ENCODE data around the gene INF2.

Gene INF2

GRCh38 chr14:104678901-104679705 lies 10.3 kb upstream of the INF2 start:
- H3K36me3 Mint-ChIP-seq, result no peaks in the 10 kb centered on the region
- ATAC-seq, result no peak
- peaks cover 12% of the 10 kb centered on the region for H3K9me3 Mint-ChIP-seq
- no peaks in the 10 kb centered on the region for H3K27me3 Mint-ChIP-seq
- peaks cover 50% of the 10 kb centered on the region for H3K4me1 Mint-ChIP-seq
- H3K27ac Mint-ChIP-seq, result peak overlapping the region; percentile 87
- peak overlapping the region; percentile 19 for H3K4me3 Mint-ChIP-seq

DNA sequence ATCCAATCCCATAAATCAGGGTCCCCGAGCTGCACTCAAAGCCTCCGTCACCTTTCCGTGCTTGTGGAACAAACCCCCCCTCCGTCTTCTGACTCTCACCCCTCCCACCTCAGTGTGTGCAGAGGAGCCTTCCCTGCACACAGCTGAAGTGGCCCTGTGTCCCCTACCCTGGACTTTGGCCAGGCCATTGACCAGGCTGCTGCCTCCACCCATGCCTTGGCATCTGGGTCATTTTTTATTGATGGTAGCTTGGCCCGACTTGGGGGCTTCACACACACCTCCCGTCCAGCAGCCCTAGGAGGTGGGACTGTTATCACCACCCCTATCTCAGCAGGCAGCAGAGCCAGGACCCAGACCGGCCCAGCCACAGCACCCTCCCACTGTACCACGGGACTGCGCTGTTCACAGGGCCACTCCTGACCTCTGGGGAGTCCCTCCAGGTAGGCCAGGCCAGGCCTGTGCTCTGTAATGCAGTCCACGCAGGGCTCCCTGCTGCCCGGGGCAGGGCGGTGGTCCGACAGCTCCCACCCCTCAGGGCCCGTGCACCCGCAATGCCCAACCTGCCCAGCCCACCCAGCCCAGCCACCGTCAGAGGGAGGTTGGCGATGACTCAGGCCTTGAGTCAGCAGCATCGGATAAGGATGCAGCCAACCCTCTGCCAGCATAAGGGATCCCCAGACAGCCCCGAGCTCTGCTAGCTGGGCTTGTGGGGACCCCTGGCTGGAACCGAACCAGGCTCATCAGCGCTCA lies 9.2 kb upstream of the INF2 start:
- peak overlapping the region; percentile 28 for H3K4me3 Mint-ChIP-seq
- H3K4me1 Mint-ChIP-seq, result peaks cover 55% of the 10 kb centered on the region
- no peak for ATAC-seq
- peak overlapping the region; percentile 87 for H3K27ac Mint-ChIP-seq
- no peaks in the 10 kb centered on the region for H3K27me3 Mint-ChIP-seq
- H3K9me3 Mint-ChIP-seq, result peaks cover 5% of the 10 kb centered on the region
- no peaks in the 10 kb centered on the region for H3K36me3 Mint-ChIP-seq

DNA sequence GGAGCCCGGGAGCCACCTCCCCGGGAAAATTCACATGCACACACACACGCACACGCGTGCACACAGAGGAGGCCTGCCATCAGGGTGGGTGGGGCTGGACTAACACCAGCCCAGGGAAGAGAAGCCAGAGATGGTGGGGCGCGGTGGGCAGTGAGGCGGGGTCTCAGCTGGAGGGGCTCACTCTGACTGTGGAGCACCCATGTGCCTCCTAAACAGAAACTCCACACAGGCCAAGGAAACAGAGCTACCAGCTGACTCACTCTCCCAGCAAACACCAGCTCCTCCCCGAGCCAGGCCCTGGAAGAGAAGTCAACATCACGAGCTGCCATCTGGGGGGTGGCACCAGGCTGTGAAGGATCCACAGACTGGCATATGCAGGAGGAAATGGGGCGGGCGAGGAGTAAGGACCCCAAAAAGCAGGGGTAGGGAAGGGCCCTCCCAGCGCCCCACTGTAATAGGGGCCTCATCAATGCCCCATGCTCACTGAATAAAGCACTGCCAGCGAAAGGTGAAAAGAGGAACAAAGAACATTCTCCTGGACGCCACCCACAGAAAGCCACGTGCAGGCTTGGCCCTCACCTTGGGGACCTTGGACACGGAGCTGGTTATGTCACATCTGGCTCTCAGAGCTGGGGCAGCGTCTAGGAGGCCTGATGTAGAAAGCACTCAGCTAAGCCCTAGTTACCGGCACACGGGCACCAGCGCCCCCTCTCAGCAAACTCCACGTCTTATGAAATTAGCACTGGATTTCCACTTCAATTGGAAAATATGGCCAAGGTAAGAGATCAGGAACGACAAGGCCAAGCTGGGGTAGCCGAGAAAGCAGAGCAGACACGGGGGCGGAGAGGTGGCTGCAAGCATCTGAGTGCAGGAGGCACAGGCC lies 8.4 kb upstream of the INF2 start:
- ATAC-seq, result peak; percentile 69
- no peaks in the 10 kb centered on the region for H3K36me3 Mint-ChIP-seq
- H3K4me1 Mint-ChIP-seq, result peaks cover 63% of the 10 kb centered on the region
- peaks cover 2% of the 10 kb centered on the region for H3K9me3 Mint-ChIP-seq
- H3K27ac Mint-ChIP-seq, result peak overlapping the region; percentile 87
- no peaks in the 10 kb centered on the region for H3K27me3 Mint-ChIP-seq
- H3K4me3 Mint-ChIP-seq, result peak overlapping the region; percentile 51

DNA sequence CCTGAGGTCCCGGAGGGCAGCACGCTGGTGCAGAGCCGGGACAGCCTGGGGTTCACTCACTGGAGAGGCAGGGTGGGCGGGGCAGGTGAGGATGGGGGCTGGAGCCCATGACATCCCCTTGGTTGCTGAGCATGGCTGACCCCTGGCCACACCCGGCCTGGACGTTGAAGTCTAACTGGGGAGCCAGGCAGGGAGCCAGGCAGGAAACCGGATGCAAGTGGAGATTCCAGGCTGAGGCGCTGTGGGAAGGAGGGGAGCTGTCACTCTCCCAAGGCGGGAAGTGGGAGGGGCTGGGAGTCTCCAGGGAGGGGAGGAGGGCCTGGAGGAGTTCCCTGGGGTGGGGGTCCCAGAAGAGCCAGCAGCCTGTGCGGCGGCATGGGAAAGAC lies 7.7 kb upstream of the INF2 start:
- no peaks in the 10 kb centered on the region for H3K27me3 Mint-ChIP-seq

GRCh38 chr14:104682107-104682593 lies 7.3 kb upstream of the INF2 start:
- ATAC-seq, result no peak
- Mint-ChIP-seq H3K4me1 (peaks cover 67% of the 10 kb centered on the region), H3K27ac (peak overlapping the region; percentile 87), H3K9me3 (peaks cover 3% of the 10 kb centered on the region), H3K27me3 (no peaks in the 10 kb centered on the region), H3K36me3 (no peaks in the 10 kb centered on the region), H3K4me3 (no peak overlapping the region)

More for the DNA sequence above, 7.7 kb upstream of the INF2 start:
- no peak for ATAC-seq
- H3K36me3 Mint-ChIP-seq, result no peaks in the 10 kb centered on the region
- H3K27ac Mint-ChIP-seq, result peak overlapping the region; percentile 87
- H3K4me3 Mint-ChIP-seq, result no peak overlapping the region
- peaks cover 67% of the 10 kb centered on the region for H3K4me1 Mint-ChIP-seq
- peaks cover 3% of the 10 kb centered on the region for H3K9me3 Mint-ChIP-seq

DNA sequence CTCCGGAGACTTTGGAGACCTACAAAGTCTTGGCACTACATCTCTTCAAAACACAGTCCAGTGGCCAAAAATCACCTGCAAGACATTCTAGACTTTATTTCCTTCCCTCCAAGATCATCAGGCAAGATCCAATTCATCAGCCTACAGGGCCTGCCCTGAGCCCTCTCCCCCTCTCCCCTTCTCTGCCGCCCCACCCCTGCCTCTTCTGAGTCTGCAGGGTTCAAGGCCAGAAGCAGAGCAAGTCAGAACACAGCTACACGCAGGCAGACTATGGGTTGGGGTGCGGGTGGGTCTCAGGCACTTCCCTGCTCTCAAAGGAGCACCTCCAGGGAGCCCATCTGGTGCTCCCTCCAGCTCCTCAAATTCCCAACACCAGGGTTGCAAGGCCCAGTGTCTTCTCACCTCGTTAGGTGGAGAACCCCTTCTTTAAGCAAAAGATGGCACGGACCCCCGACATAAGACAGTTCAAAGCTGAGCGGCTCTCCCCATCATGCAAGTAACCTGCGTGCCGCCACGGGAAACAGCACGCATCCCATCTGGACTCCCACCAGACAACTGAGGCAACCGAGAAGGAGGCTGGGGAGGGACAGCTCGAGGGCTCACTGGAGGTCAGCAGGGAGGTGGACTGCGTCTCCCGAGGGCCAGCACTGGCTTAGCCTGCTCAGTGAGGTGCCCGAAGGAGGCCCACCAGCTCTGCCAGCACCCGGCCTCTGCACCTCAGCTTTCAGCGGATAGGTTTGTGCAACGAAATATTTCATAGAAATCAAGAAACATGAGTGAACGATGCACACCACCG lies 5.6 kb upstream of the INF2 start:
- Mint-ChIP-seq H3K4me1 (peaks cover 69% of the 10 kb centered on the region), H3K36me3 (no peaks in the 10 kb centered on the region), H3K9me3 (peaks cover 3% of the 10 kb centered on the region), H3K27me3 (no peaks in the 10 kb centered on the region), H3K4me3 (no peak overlapping the region), H3K27ac (no peak overlapping the region)
- ATAC-seq, result no peak

- Mint-ChIP-seq H3K4me3 (no peak overlapping the region), H3K4me1 (peaks cover 68% of the 10 kb centered on the region), H3K27ac (no peak overlapping the region), H3K27me3 (no peaks in the 10 kb centered on the region), H3K9me3 (peaks cover 3% of the 10 kb centered on the region), H3K36me3 (no peaks in the 10 kb centered on the region)
- ATAC-seq, result no peak
These were observed 5.0 kb upstream of the INF2 start for GRCh38 chr14:104684449-104684821.

- peak overlapping the region; percentile 24 for H3K4me3 Mint-ChIP-seq
- no peaks in the 10 kb centered on the region for H3K36me3 Mint-ChIP-seq
- no peaks in the 10 kb centered on the region for H3K27me3 Mint-ChIP-seq
- ATAC-seq, result no peak
- peaks cover 60% of the 10 kb centered on the region for H3K4me1 Mint-ChIP-seq
- peak overlapping the region; percentile 75 for H3K27ac Mint-ChIP-seq
- peaks cover 3% of the 10 kb centered on the region for H3K9me3 Mint-ChIP-seq
These were observed 4.0 kb upstream of the INF2 start for GRCh38 chr14:104685216-104685997.

DNA sequence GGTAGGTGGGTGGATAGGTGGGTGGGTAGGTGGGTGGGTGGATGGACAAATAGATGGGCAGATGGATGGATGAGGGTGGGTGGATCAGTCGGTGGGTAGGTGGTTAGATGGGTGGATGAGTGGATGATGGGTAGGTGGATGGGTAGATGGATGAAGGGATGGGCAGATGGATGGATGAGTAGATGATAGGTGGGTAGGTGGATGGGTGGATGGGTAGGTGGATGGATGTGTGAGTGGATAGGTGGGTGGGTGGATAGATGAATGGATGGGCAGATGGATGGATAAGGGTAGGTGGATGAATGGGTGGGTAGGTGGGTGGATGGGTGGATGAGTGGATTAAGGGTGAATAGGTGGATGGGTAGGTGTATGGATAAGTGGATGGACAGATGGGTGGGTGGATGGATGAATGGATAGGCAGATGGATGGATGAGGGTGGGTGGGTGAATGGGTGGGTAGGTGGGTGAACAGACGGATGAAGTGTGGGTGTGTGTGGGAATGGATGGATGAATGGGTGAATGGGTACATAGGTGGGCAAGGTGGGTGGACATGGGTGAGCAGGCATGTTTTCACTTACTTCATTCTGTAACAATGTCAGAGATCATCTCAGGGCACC lies 3.3 kb upstream of the INF2 start:
- H3K27ac Mint-ChIP-seq, result peak overlapping the region; percentile 75
- H3K27me3 Mint-ChIP-seq, result no peaks in the 10 kb centered on the region
- no peaks in the 10 kb centered on the region for H3K36me3 Mint-ChIP-seq
- ATAC-seq, result no peak
- H3K4me1 Mint-ChIP-seq, result peaks cover 58% of the 10 kb centered on the region
- H3K4me3 Mint-ChIP-seq, result no peak overlapping the region
- peaks cover 3% of the 10 kb centered on the region for H3K9me3 Mint-ChIP-seq

DNA sequence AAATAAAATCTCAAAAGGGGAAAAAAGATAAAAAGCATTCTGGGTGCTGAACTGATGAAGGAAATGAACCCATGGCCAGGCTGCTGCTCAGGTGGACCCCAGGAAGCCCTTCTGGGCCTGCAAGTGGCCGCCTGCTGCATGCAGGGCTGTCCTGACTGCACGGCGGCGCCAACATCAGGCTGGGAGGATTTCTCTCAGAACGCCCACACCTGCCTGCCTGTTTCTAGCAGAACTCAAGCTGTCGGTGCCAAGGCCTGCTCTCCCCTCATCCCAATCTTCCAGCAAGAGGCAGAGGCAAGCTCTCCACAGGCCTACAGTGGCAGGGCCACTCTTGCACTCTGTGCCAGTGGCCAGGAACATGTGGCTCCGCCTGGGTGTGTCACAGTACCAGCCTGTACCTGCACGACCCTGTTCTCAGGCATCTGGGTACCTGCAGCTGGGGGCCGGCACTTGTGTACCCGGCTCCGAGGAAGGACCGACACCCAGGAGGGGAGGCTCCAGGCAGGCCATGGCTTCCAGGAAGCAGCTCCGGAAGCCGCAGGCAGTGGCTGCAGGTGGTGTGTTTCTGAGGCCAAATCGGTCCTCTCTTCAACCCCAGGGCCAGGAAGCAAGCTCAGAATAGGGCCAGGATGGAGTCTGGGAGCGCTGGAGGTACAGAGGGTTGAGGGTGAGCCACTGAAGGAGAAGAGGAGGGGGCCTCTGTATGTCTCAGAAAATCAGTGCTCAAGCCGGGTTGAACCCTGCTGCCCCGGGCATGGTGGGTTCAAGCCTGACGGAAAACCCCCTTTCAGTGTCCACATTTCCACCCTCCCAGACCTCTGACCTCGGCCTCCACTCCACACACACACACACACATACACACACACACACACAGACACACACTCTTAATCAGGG lies 2.5 kb upstream of the INF2 start:
- Mint-ChIP-seq H3K9me3 (peaks cover 3% of the 10 kb centered on the region), H3K36me3 (no peaks in the 10 kb centered on the region), H3K27me3 (no peaks in the 10 kb centered on the region), H3K27ac (peak overlapping the region; percentile 44), H3K4me3 (peak overlapping the region; percentile 19), H3K4me1 (peaks cover 58% of the 10 kb centered on the region)
- no peak for ATAC-seq

GRCh38 chr14:104687601-104688504 lies 1.6 kb upstream of the INF2 start:
- Mint-ChIP-seq H3K36me3 (no peaks in the 10 kb centered on the region), H3K9me3 (peaks cover 3% of the 10 kb centered on the region), H3K4me3 (no peak overlapping the region), H3K27me3 (no peaks in the 10 kb centered on the region), H3K4me1 (peaks cover 59% of the 10 kb centered on the region), H3K27ac (peak overlapping the region; percentile 44)
- no peak for ATAC-seq

DNA sequence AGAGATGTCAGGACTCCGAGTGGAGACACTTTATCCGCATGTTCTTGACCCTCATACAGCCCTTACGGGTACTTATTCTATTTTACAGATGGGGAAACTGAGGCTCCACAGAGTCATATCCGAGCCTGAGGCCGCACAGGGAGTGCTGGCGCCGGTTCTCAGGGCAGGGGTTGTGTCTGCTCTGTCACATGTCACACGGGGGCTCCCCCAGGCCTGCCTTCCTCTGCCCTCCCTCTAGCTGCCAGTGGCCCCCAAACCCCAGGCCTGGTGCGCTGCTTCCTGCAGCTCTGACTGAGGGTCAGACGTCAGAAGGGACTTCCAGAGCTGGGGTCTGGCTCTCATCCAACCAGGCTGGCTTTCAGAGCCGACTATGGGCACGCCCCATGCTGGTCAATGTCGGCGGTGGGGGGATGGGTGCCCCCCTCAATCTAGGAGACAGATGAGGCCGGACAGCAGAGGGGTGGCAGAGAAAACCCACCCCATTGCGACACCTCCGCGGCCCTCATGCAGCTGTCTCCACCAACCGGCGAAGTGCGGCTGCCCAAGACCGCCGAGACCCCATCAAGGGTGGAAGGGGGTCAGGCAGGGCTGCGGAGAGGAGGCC lies 811 bp upstream of the INF2 start:
- peaks cover 66% of the 10 kb centered on the region for H3K4me1 Mint-ChIP-seq
- no peaks in the 10 kb centered on the region for H3K27me3 Mint-ChIP-seq
- peaks cover 3% of the 10 kb centered on the region for H3K9me3 Mint-ChIP-seq
- H3K36me3 Mint-ChIP-seq, result no peaks in the 10 kb centered on the region
- peak overlapping the region; percentile 70 for H3K27ac Mint-ChIP-seq
- peak overlapping the region; percentile 76 for H3K4me3 Mint-ChIP-seq
- ATAC-seq, result no peak
